Measurements from ENCODE around the gene CIB1.

The CIB1 gene

GRCh38 chr15:90234096-90234988 lies 601 bp upstream of the CIB1 start, which contains the start of gene GDPGP1:
Gene GDPGP1 (plus strand): TSS chr15:90234209. CDS start chr15:90240909, 6,700 bp downstream.
- Histone ChIP-seq H3K4me3 (ENCODE audit: low read depth, low read length) (peak within 1 kb of the TSS; percentile 82), H3K27me3 (ENCODE audit: control insufficient read depth, insufficient read depth, low read length) (no peaks in the 10 kb centered on the region), H3K4me1 (ENCODE audit: control insufficient read depth, insufficient read depth, low read length) (no peaks in the 10 kb centered on the region), H3K9me3 (ENCODE audit: control insufficient read depth, insufficient read depth, low read length) (no peaks in the 10 kb centered on the region), H3K9ac (ENCODE audit: low read depth, low read length) (peak within 1 kb of the TSS; percentile 60), H3K36me3 (ENCODE audit: control insufficient read depth, insufficient read depth, low read length) (peaks cover under 1% of the 10 kb centered on the region)

GRCh38 chr15:90232941-90233386 lies 777 bp downstream of the CIB1 start:
- peak overlapping the region; percentile 70 for H3K4me3 ChIP-seq (ENCODE audit: low read depth, low read length)
- H3K9ac ChIP-seq (ENCODE audit: low read depth, low read length): peak overlapping the region; percentile 41
- H3K9me3 ChIP-seq (ENCODE audit: control insufficient read depth, insufficient read depth, low read length): no peaks in the 10 kb centered on the region
- H3K4me1 ChIP-seq (ENCODE audit: control insufficient read depth, insufficient read depth, low read length): no peaks in the 10 kb centered on the region
- no peaks in the 10 kb centered on the region for H3K27me3 ChIP-seq (ENCODE audit: control insufficient read depth, insufficient read depth, low read length)
- H3K36me3 ChIP-seq (ENCODE audit: control insufficient read depth, insufficient read depth, low read length): peaks cover 13% of the 10 kb centered on the region

GRCh38 chr15:90232196-90232595 lies 1.5 kb downstream of the CIB1 start:
- H3K4me3 ChIP-seq (ENCODE audit: low read depth, low read length): no peak overlapping the region
- H3K4me1 ChIP-seq (ENCODE audit: control insufficient read depth, insufficient read depth, low read length): no peaks in the 10 kb centered on the region
- peaks cover 17% of the 10 kb centered on the region for H3K36me3 ChIP-seq (ENCODE audit: control insufficient read depth, insufficient read depth, low read length)
- H3K9ac ChIP-seq (ENCODE audit: low read depth, low read length): no peak overlapping the region
- H3K27me3 ChIP-seq (ENCODE audit: control insufficient read depth, insufficient read depth, low read length): no peaks in the 10 kb centered on the region
- no peaks in the 10 kb centered on the region for H3K9me3 ChIP-seq (ENCODE audit: control insufficient read depth, insufficient read depth, low read length)

GRCh38 chr15:90231028-90232017 lies 2.4 kb downstream of the CIB1 start:
- peaks cover 19% of the 10 kb centered on the region for H3K36me3 ChIP-seq (ENCODE audit: control insufficient read depth, insufficient read depth, low read length)
- H3K9me3 ChIP-seq (ENCODE audit: control insufficient read depth, insufficient read depth, low read length): no peaks in the 10 kb centered on the region
- H3K9ac ChIP-seq (ENCODE audit: low read depth, low read length): no peak overlapping the region
- H3K4me3 ChIP-seq (ENCODE audit: low read depth, low read length): no peak overlapping the region
- no peaks in the 10 kb centered on the region for H3K27me3 ChIP-seq (ENCODE audit: control insufficient read depth, insufficient read depth, low read length)
- H3K4me1 ChIP-seq (ENCODE audit: control insufficient read depth, insufficient read depth, low read length): no peaks in the 10 kb centered on the region

- peaks cover 22% of the 10 kb centered on the region for H3K36me3 ChIP-seq (ENCODE audit: control insufficient read depth, insufficient read depth, low read length)
- H3K4me1 ChIP-seq (ENCODE audit: control insufficient read depth, insufficient read depth, low read length): no peaks in the 10 kb centered on the region
- no peak overlapping the region for H3K4me3 ChIP-seq (ENCODE audit: low read depth, low read length)
- no peaks in the 10 kb centered on the region for H3K27me3 ChIP-seq (ENCODE audit: control insufficient read depth, insufficient read depth, low read length)
- no peaks in the 10 kb centered on the region for H3K9me3 ChIP-seq (ENCODE audit: control insufficient read depth, insufficient read depth, low read length)
- H3K9ac ChIP-seq (ENCODE audit: low read depth, low read length): no peak overlapping the region
Measured at GRCh38 chr15:90230610-90231009, 3.1 kb downstream of the CIB1 start.

- H3K27me3 ChIP-seq (ENCODE audit: control insufficient read depth, insufficient read depth, low read length): no peaks in the 10 kb centered on the region
- H3K4me3 ChIP-seq (ENCODE audit: low read depth, low read length): no peak overlapping the region
- H3K9ac ChIP-seq (ENCODE audit: low read depth, low read length): no peak overlapping the region
- no peaks in the 10 kb centered on the region for H3K9me3 ChIP-seq (ENCODE audit: control insufficient read depth, insufficient read depth, low read length)
- peaks cover 27% of the 10 kb centered on the region for H3K36me3 ChIP-seq (ENCODE audit: control insufficient read depth, insufficient read depth, low read length)
- no peaks in the 10 kb centered on the region for H3K4me1 ChIP-seq (ENCODE audit: control insufficient read depth, insufficient read depth, low read length)
Measured at GRCh38 chr15:90230071-90230494, 3.7 kb downstream of the CIB1 start.

- no peak overlapping the region for H3K9ac ChIP-seq (ENCODE audit: low read depth, low read length)
Measured at GRCh38 chr15:90228960-90229359, 4.8 kb downstream of the CIB1 start.

GRCh38 chr15:90227816-90228772 lies 5.6 kb downstream of the CIB1 start:
- Histone ChIP-seq H3K9ac (ENCODE audit: low read depth, low read length) (no peak overlapping the region), H3K36me3 (ENCODE audit: control insufficient read depth, insufficient read depth, low read length) (peaks cover 47% of the 10 kb centered on the region), H3K4me3 (ENCODE audit: low read depth, low read length) (no peak overlapping the region), H3K4me1 (ENCODE audit: control insufficient read depth, insufficient read depth, low read length) (no peaks in the 10 kb centered on the region), H3K9me3 (ENCODE audit: control insufficient read depth, insufficient read depth, low read length) (no peaks in the 10 kb centered on the region), H3K27me3 (ENCODE audit: control insufficient read depth, insufficient read depth, low read length) (no peaks in the 10 kb centered on the region)

More at GRCh38 chr15:90228960-90229359, 4.8 kb downstream of the CIB1 start:
- H3K27me3 ChIP-seq (ENCODE audit: control insufficient read depth, insufficient read depth, low read length): no peaks in the 10 kb centered on the region
- no peaks in the 10 kb centered on the region for H3K4me1 ChIP-seq (ENCODE audit: control insufficient read depth, insufficient read depth, low read length)
- H3K36me3 ChIP-seq (ENCODE audit: control insufficient read depth, insufficient read depth, low read length): peaks cover 38% of the 10 kb centered on the region
- no peak overlapping the region for H3K4me3 ChIP-seq (ENCODE audit: low read depth, low read length)
- no peaks in the 10 kb centered on the region for H3K9me3 ChIP-seq (ENCODE audit: control insufficient read depth, insufficient read depth, low read length)

- Histone ChIP-seq H3K4me1 (ENCODE audit: control insufficient read depth, insufficient read depth, low read length) (no peaks in the 10 kb centered on the region), H3K36me3 (ENCODE audit: control insufficient read depth, insufficient read depth, low read length) (peaks cover 48% of the 10 kb centered on the region), H3K9me3 (ENCODE audit: control insufficient read depth, insufficient read depth, low read length) (no peaks in the 10 kb centered on the region)
Measured at GRCh38 chr15:90227336-90227735, 6.4 kb downstream of the CIB1 start.

GRCh38 chr15:90225504-90226234 lies 8.1 kb downstream of the CIB1 start:
- Histone ChIP-seq H3K4me1 (ENCODE audit: control insufficient read depth, insufficient read depth, low read length) (no peaks in the 10 kb centered on the region), H3K36me3 (ENCODE audit: control insufficient read depth, insufficient read depth, low read length) (peaks cover 48% of the 10 kb centered on the region)

More at GRCh38 chr15:90227336-90227735, 6.4 kb downstream of the CIB1 start:
- no peak overlapping the region for H3K9ac ChIP-seq (ENCODE audit: low read depth, low read length)
- H3K27me3 ChIP-seq (ENCODE audit: control insufficient read depth, insufficient read depth, low read length): no peaks in the 10 kb centered on the region
- no peak overlapping the region for H3K4me3 ChIP-seq (ENCODE audit: low read depth, low read length)

More at GRCh38 chr15:90225504-90226234, 8.1 kb downstream of the CIB1 start:
- H3K4me3 ChIP-seq (ENCODE audit: low read depth, low read length): no peak overlapping the region
- H3K9me3 ChIP-seq (ENCODE audit: control insufficient read depth, insufficient read depth, low read length): no peaks in the 10 kb centered on the region
- H3K27me3 ChIP-seq (ENCODE audit: control insufficient read depth, insufficient read depth, low read length): no peaks in the 10 kb centered on the region
- no peak overlapping the region for H3K9ac ChIP-seq (ENCODE audit: low read depth, low read length)
